ENCODE results near the gene MIX23. TPM values are rescaled to one million over a fixed set of nuclear protein-coding genes. Genes with fewer than 3 reads are reported as not detected.

Gene MIX23
- total and polyA plus RNA-seq, 7 donors = 34.9 to 134 (median 50.3) TPM

GRCh38 chr3:122349171-122349570 is 33.9 kb downstream of the MIX23 start:
- 69 to 93% (median 87%) methylated on average over 1 of the region's 1 CpG for WGBS, 3 donors
- H3K4me3 ChIP-seq = no peak overlapping the region
- no peaks in the 10 kb centered on the region for H3K36me3 ChIP-seq (ENCODE audit: insufficient read depth in 1 of 2, low read depth in 1 of 2)
- no peaks in the 10 kb centered on the region for H3K27me3 ChIP-seq (ENCODE audit: insufficient read depth in 3 of 3, low read length in 2 of 3)
- no peaks in the 10 kb centered on the region for H3K4me1 ChIP-seq
- ATAC-seq (no peak), DNase-seq (no peak)
- no peaks in the 10 kb centered on the region for H3K9me3 ChIP-seq
- TF ChIP-seq CTCF (IDR thresholded peaks at IDR 0.05) = no peak
- intact Hi-C loops (cut with DNase I) = no loop called here
- H3K27ac ChIP-seq = no peak overlapping the region

- no peaks in the 10 kb centered on the region for H3K9me3 ChIP-seq
- no peak for DNase-seq
- 65 to 83% (median 76%) methylated on average over 2 of the region's 2 CpGs for WGBS, 3 donors
- H3K27ac ChIP-seq = no peak overlapping the region
- H3K4me3 ChIP-seq = no peak overlapping the region
- peaks cover 0 to 5% (median 0%) of the 10 kb centered on the region in 3 donors for H3K27me3 ChIP-seq (ENCODE audit: insufficient read depth in 3 of 3, low read length in 2 of 3)
- no peak for ATAC-seq
- no peak for TF ChIP-seq CTCF (IDR thresholded peaks at IDR 0.05)
- intact Hi-C loops (cut with DNase I) = no loop called here
- H3K4me1 ChIP-seq = no peaks in the 10 kb centered on the region
- no peaks in the 10 kb centered on the region for H3K36me3 ChIP-seq (ENCODE audit: insufficient read depth in 1 of 2, low read depth in 1 of 2)
Observed at GRCh38 chr3:122343654-122344053, 39.4 kb downstream of the MIX23 start.

- H3K36me3 ChIP-seq (ENCODE audit: insufficient read depth in 1 of 2, low read depth in 1 of 2) = no peaks in the 10 kb centered on the region
- H3K4me1 ChIP-seq = no peaks in the 10 kb centered on the region
- intact Hi-C loops (cut with DNase I) = no loop called here
- DNase-seq = no peak
- no peaks in the 10 kb centered on the region for H3K9me3 ChIP-seq
- H3K27me3 ChIP-seq (ENCODE audit: insufficient read depth in 3 of 3, low read length in 2 of 3) = peaks cover 0 to 5% (median 0%) of the 10 kb centered on the region in 3 donors
- no peak overlapping the region for H3K4me3 ChIP-seq
- ATAC-seq = no peak
- H3K27ac ChIP-seq = no peak overlapping the region
- no peak for TF ChIP-seq CTCF (IDR thresholded peaks at IDR 0.05)
- 68 to 73% (median 70%) methylated on average over 1 of the region's 1 CpG for WGBS, 3 donors
Observed at GRCh38 chr3:122342803-122343202, 40.2 kb downstream of the MIX23 start.

- ATAC-seq (no peak), DNase-seq (no peak)
- H3K27ac ChIP-seq = no peak overlapping the region
- H3K27me3 ChIP-seq (ENCODE audit: insufficient read depth in 3 of 3, low read length in 2 of 3) = no peaks in the 10 kb centered on the region
- 83 to 94% (median 92%) methylated on average over 8 of the region's 8 CpGs for WGBS, 3 donors
- no peaks in the 10 kb centered on the region for H3K4me1 ChIP-seq
- intact Hi-C loops (cut with DNase I) = no loop called here
- no peak for TF ChIP-seq CTCF (IDR thresholded peaks at IDR 0.05)
- H3K9me3 ChIP-seq = no peaks in the 10 kb centered on the region
- H3K4me3 ChIP-seq = no peak overlapping the region
- no peaks in the 10 kb centered on the region for H3K36me3 ChIP-seq (ENCODE audit: insufficient read depth in 1 of 2, low read depth in 1 of 2)
Observed at GRCh38 chr3:122332551-122332950, 50.5 kb downstream of the MIX23 start.

DNA sequence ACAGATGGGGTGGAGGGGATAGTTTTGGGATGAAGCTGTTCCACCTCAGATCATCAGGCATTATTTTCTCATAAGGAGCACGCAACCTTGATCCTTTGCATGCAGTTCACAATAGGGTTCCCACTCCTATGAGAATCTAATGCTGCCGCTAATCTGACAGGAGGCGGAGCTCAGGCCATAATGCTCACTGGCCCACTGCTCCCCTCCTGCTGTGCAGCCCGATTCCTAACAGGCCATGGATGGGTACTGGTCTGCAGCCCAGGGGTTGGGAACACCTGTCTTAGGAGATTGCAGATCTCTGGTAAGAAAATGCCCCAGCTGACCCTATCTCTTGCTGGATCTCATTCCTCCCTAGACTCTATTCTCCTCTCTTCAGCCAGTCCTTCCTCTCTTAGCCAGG is 51.1 kb downstream of the MIX23 start:
- Histone ChIP-seq H3K4me1 (no peaks in the 10 kb centered on the region), H3K27me3 (ENCODE audit: insufficient read depth in 3 of 3, low read length in 2 of 3) (no peaks in the 10 kb centered on the region), H3K36me3 (ENCODE audit: insufficient read depth in 1 of 2, low read depth in 1 of 2) (no peaks in the 10 kb centered on the region), H3K9me3 (no peaks in the 10 kb centered on the region), H3K27ac (no peak overlapping the region), H3K4me3 (no peak overlapping the region)
- no peak for ATAC-seq
- no peak for TF ChIP-seq CTCF (IDR thresholded peaks at IDR 0.05)
- WGBS, 3 donors = 49 to 67% (median 59%) methylated on average over 4 of the region's 4 CpGs
- intact Hi-C loops (cut with DNase I) = no loop called here
- DNase-seq = no peak

Data from psoas muscle (tissue), 8 donors.